ENCODE results near the gene MTHFS.
"Not testable (repeated sequence)": the region's sequence is repeated elsewhere in the genome, so short reads cannot be mapped to it uniquely, and the experiment has no call there.

The MTHFS gene

GRCh38 chr15:79896634-79897379 is at the start of gene MTHFS:
Gene MTHFS, minus strand, starts transcription at chr15:79897014. Its CDS starts 26 bp downstream, at chr15:79896988.
- DNase-seq, result peak; percentile 83

GRCh38 chr15:79944622-79945021 is 47.8 kb upstream of the MTHFS start:
- no peak for DNase-seq

GRCh38 chr15:79943820-79944219 is 47.0 kb upstream of the MTHFS start:
- DNase-seq, result no peak

GRCh38 chr15:79942741-79943481 is 46.1 kb upstream of the MTHFS start:
- no peak for DNase-seq

GRCh38 chr15:79939399-79939798 is 42.6 kb upstream of the MTHFS start:
- no peak for DNase-seq

GRCh38 chr15:79938143-79938542 is 41.3 kb upstream of the MTHFS start:
- DNase-seq, result no peak

- DNase-seq, result not testable (repeated sequence)
Measured at GRCh38 chr15:79935556-79936201, 38.9 kb upstream of the MTHFS start.

GRCh38 chr15:79933231-79933630 is 36.4 kb upstream of the MTHFS start:
- DNase-seq, result no peak

GRCh38 chr15:79932447-79932846 is 35.6 kb upstream of the MTHFS start:
- no peak for DNase-seq

- no peak for DNase-seq
Measured at GRCh38 chr15:79930516-79930915, 33.7 kb upstream of the MTHFS start.

- DNase-seq, result no peak
Measured at GRCh38 chr15:79929412-79929811, 32.6 kb upstream of the MTHFS start.

GRCh38 chr15:79926116-79926515 is 29.3 kb upstream of the MTHFS start:
- DNase-seq, result not testable (repeated sequence)

- DNase-seq, result no peak
Measured at GRCh38 chr15:79924379-79924778, 27.6 kb upstream of the MTHFS start.

- peak; percentile 93 for DNase-seq
Measured at GRCh38 chr15:79923515-79924169, 26.8 kb upstream of the MTHFS start.

GRCh38 chr15:79923079-79923514 is 26.3 kb upstream of the MTHFS start:
- DNase-seq, result peak; percentile 21

GRCh38 chr15:79922512-79923078 is 25.8 kb upstream of the MTHFS start:
- no peak for DNase-seq

GRCh38 chr15:79919749-79920511 is 23.1 kb upstream of the MTHFS start:
- DNase-seq, result no peak

- no peak for DNase-seq
Measured at GRCh38 chr15:79919090-79919748, 22.4 kb upstream of the MTHFS start.

GRCh38 chr15:79918278-79918677 is 21.5 kb upstream of the MTHFS start:
- DNase-seq, result no peak

GRCh38 chr15:79916502-79917132 is 19.8 kb upstream of the MTHFS start:
- DNase-seq, result no peak
